Spleen (tissue), 11 donors: ENCODE results near the gene CCDC192. TPM values are rescaled to one million over a fixed set of nuclear protein-coding genes. Genes with fewer than 3 reads are reported as not detected.

Experiments
- DNase-seq: peaks from one replicate; pipeline ENCODE4 v3.0.0-alpha.2; 2020
- H3K27ac ChIP-seq, 8 donors: fragments of 200-600 bp; sonication (generic) in 7 of 8; 1 replicate in 4 of 8; 2 replicates in 4 of 8; pipeline versions ENCODE4 v1.5.0 to v1.8.0; 2016 to 2021; ENCODE audit warnings: inconsistent platforms in 4 of 8, mild to moderate bottlenecking in 4 of 8, moderate library complexity in 1 of 8
- H3K27me3 ChIP-seq, 7 donors: fragments of 200-600 bp; sonication (generic) in 6 of 7; replicated peaks in 1 of 7; 1 replicate in 4 of 7; 2 replicates in 3 of 7; pipeline versions ENCODE4 v1.5.0 to v1.8.0; 2016 to 2021; ENCODE audit warnings: inconsistent platforms in 3 of 7, mild to moderate bottlenecking in 1 of 7
- H3K36me3 ChIP-seq, 6 donors: fragments of 200-600 bp; sonication (generic) in 5 of 6; 1 replicate in 4 of 6; 2 replicates in 2 of 6; pipeline versions ENCODE4 v1.5.0 to v1.8.0; 2016 to 2021; ENCODE audit warnings: inconsistent platforms in 2 of 6
- H3K4me1 ChIP-seq, 6 donors: fragments of 200-600 bp; sonication (generic) in 5 of 6; 1 replicate in 3 of 6; 2 replicates in 3 of 6; pipeline versions ENCODE4 v1.5.0 to v1.8.0; 2016 to 2021; ENCODE audit warnings: inconsistent platforms in 3 of 6
- H3K4me3 ChIP-seq, 8 donors: fragments of 200-600 bp; sonication (generic) in 7 of 8; 1 replicate in 4 of 8; 2 replicates in 4 of 8; pipeline versions ENCODE4 v1.5.0 to v1.8.0; 2016 to 2021; ENCODE audit warnings: inconsistent platforms in 4 of 8, mild to moderate bottlenecking in 4 of 8, moderate library complexity in 2 of 8
- H3K9me3 ChIP-seq, 8 donors: fragments of 200-600 bp; sonication (generic) in 7 of 8; 1 replicate in 4 of 8; 2 replicates in 4 of 8; pipeline versions ENCODE4 v1.5.0 to v1.8.0; 2016 to 2021; ENCODE audit warnings: inconsistent platforms in 4 of 8
- POLR2A ChIP-seq, 3 donors: fragments of 450-650 bp; IDR thresholded peaks; one replicate each; pipeline ENCODE4 v1.5.1; 2017; ENCODE audit warnings: antibody characterized with exemption in 3 of 3, mild to moderate bottlenecking in 1 of 3
- POLR2AphosphoS5 ChIP-seq, 3 donors: sonication (generic); formaldehyde crosslinking; IDR thresholded peaks; one replicate each; pipeline ENCODE4 v1.5.1; 2017; ENCODE audit warnings: antibody characterized with exemption in 3 of 3
- WGBS, 5 donors: extraction: QIAGEN DNeasy Blood & Tissue Kit in 3 of 5; methylation state at CpG; one replicate each; pipeline versions ENCODE4 v1.1.5 to v1.1.7; 2013 to 2018; 5-methylcytosine and 5-hydroxymethylcytosine counted together
- intact Hi-C: fragments of 100-400 bp; cut with DNase I; formaldehyde crosslinking; loops from one replicate; pipeline ENCODE4 v1.15.0; 2023; ENCODE audit warnings: low total_unique reads
- polyA plus RNA-seq, 3 donors: library from polyadenylated mRNA; stranded (reverse); fragments of 200-250 nt; gene quantifications; one replicate each; pipeline ENCODE4 v1.2.1, GENCODE V29; 2013
- total RNA-seq, 7 donors: library from RNA; depleted of rRNA in 3 of 7; stranded (reverse); fragments of >200 nt in 3 of 7; fragmentation: NEBNext Ultra II Directional in 4 of 7; extraction: Animal tissue kit (Norgen Biotek cat#: 25700) in 4 of 7; gene quantifications; one replicate each; pipeline versions ENCODE4 v1.1.0 to v1.2.1, GENCODE V29; 2016 to 2021
- TF ChIP-seq, protein P1 (sequence below), 11 experiments: fragments of 200-600 bp in 7 of 11; fragments of 450-650 bp in 4 of 11; sonication (generic) in 4 of 11; IDR thresholded peaks in 8 of 11; conservative IDR thresholded peaks in 3 of 11; 1 replicate in 7 of 11; 2 replicates in 4 of 11; pipeline versions ENCODE4 v1.4.0 to v1.8.0; 2016 to 2021; ENCODE audit warnings: antibody characterized with exemption in 11 of 11, inconsistent platforms in 4 of 11, mild to moderate bottlenecking in 1 of 11
- donor health status: healthy with polysubstance abuse.
- donor health status: DM: no; HTN: no; CAD: no; lungs with moderate emphysema.
- donor health status: DM: no; HTN: no; CAD: no.
- donor health status: Bipolar disorder and iron deficiency.
- donor health status: healthy.
- donor health status: DM: no; HTN: no; CAD: no.
- donor health status: DM: yes; HTN: yes; CAD: no.

Gene CCDC192
- total and polyA plus RNA-seq, 10 donors: not detected

DNA sequence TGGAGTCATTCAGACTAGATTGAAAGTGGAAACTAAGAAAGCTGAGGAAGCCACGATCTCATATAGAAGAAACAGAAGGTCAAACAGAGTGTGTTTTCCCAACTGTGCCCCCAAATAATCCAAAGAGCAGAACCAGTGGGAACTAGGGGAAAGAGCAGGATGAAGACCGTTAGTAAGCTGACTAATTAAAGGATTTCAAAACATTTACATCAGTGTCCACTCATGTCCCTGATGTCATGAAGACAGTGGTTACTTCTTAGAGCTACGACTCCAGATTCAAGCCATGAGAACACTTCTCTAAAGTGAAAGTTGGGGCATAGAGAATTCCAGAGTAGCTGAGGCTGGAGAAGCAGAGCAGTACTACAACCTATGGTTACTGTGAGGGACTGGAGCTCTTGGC is 260.7 kb downstream of the CCDC192 start:
- intact Hi-C loops: no loop called here
- H3K27ac ChIP-seq: no peak overlapping the region
- no peaks in the 10 kb centered on the region for H3K27me3 ChIP-seq
- H3K4me1 ChIP-seq: peaks cover 0 to 26% (median 14%) of the 10 kb centered on the region in 6 donors
- peaks cover 0 to 16% (median 0%) of the 10 kb centered on the region in 6 donors for H3K36me3 ChIP-seq
- no peak for DNase-seq
- peaks cover 0 to 6% (median 0%) of the 10 kb centered on the region in 8 donors for H3K9me3 ChIP-seq
- H3K4me3 ChIP-seq: no peak overlapping the region
- WGBS, 5 donors: 84 to 94% (median 90%) methylated on average over 3 of the region's 3 CpGs
- TF ChIP-seq POLR2A (IDR thresholded peaks at IDR 0.05) (no peak), POLR2AphosphoS5 (IDR thresholded peaks at IDR 0.05) (no peak)
- TF ChIP-seq, protein P1, sequence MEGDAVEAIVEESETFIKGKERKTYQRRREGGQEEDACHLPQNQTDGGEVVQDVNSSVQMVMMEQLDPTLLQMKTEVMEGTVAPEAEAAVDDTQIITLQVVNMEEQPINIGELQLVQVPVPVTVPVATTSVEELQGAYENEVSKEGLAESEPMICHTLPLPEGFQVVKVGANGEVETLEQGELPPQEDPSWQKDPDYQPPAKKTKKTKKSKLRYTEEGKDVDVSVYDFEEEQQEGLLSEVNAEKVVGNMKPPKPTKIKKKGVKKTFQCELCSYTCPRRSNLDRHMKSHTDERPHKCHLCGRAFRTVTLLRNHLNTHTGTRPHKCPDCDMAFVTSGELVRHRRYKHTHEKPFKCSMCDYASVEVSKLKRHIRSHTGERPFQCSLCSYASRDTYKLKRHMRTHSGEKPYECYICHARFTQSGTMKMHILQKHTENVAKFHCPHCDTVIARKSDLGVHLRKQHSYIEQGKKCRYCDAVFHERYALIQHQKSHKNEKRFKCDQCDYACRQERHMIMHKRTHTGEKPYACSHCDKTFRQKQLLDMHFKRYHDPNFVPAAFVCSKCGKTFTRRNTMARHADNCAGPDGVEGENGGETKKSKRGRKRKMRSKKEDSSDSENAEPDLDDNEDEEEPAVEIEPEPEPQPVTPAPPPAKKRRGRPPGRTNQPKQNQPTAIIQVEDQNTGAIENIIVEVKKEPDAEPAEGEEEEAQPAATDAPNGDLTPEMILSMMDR (IDR thresholded peaks at IDR 0.05 in 8 of 11, conservative IDR thresholded peaks at IDR 0.05 in 3 of 11): no peak

DNA sequence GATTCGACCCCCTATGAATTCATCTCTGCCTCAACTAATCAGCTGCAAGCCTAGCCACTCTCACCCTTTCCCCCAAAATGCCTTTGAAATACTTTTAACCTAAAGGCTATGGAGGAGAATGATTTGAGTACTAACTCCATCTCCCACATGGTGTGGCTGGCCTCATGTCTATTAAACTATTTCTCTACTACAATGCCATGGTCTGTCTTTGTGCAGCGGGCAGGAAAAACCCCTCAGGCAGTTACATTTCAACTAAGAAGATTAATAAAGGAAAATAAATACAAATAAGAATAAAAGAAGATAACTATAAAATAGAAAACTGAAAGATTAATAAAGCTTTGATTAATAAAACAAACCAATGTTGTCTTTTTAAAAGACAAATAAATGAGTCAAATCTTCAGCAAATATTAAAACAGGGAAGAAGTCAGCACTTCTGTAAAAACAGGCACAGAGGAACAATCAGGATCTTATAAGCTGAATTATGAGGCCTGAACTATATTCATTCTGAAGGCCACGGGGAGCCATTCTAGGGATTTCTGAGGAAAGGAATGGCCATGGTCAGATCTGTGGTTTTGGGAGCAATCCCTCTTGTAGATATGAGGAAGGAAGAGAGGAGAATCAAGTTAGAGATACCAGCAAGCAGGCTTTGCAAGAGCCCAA is 264.3 kb downstream of the CCDC192 start:
- TF ChIP-seq POLR2AphosphoS5 (IDR thresholded peaks at IDR 0.05): no peak
- TF ChIP-seq, protein P1 (IDR thresholded peaks at IDR 0.05 in 8 of 11, conservative IDR thresholded peaks at IDR 0.05 in 3 of 11): no peak
- TF ChIP-seq POLR2A (IDR thresholded peaks at IDR 0.05): no peak
- no peak overlapping the region for H3K27ac ChIP-seq
- no peak for DNase-seq
- WGBS, 5 donors: 92 to 99% (median 94%) methylated on average over 3 of the region's 3 CpGs
- peaks cover 0 to 16% (median 0%) of the 10 kb centered on the region in 6 donors for H3K36me3 ChIP-seq
- H3K4me1 ChIP-seq: no peaks in the 10 kb centered on the region
- no peaks in the 10 kb centered on the region for H3K27me3 ChIP-seq
- intact Hi-C loops: no loop called here
- peaks cover 0 to 6% (median 0%) of the 10 kb centered on the region in 8 donors for H3K9me3 ChIP-seq
- H3K4me3 ChIP-seq: no peak overlapping the region

DNA sequence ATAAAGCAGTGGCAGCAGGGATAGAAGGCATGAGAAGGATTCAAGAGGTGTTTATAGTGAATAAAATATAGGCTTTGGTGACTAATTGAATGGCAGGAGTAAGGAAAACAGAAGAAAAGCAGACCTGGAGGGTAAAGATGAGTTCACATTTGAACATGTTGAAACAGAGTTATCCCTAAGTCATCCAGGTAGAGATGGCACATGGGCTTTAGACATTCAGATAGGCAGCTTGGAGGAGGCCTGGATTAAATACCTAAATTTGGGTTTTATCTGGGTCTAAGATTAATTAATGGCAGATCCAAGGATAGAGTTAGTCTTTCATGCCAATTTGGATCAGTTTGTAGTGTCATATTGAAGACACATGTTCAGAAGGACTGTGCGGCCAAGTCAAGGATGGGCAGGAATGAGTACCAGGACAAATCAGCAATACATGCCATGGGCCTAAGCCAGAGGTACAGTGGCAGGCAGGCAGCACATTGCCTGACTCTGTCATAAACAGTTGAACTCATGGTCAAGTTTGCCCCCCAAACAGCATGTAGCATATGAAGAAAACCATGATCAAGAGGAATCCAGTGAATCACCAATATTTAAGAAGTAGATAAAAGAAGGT is 264.9 kb downstream of the CCDC192 start:
- DNase-seq: no peak
- no peak overlapping the region for H3K4me3 ChIP-seq
- H3K36me3 ChIP-seq: peaks cover 0 to 16% (median 0%) of the 10 kb centered on the region in 6 donors
- H3K4me1 ChIP-seq: no peaks in the 10 kb centered on the region
- TF ChIP-seq POLR2A (IDR thresholded peaks at IDR 0.05) (no peak), POLR2AphosphoS5 (IDR thresholded peaks at IDR 0.05) (no peak)
- TF ChIP-seq, protein P1 (IDR thresholded peaks at IDR 0.05 in 8 of 11, conservative IDR thresholded peaks at IDR 0.05 in 3 of 11): no peak
- H3K27ac ChIP-seq: no peak overlapping the region
- 96 to 100% (median 100%) methylated on average over 1 of the region's 1 CpG for WGBS, 5 donors
- H3K27me3 ChIP-seq: no peaks in the 10 kb centered on the region
- peaks cover 0 to 6% (median 0%) of the 10 kb centered on the region in 8 donors for H3K9me3 ChIP-seq
- intact Hi-C loops: no loop called here

DNA sequence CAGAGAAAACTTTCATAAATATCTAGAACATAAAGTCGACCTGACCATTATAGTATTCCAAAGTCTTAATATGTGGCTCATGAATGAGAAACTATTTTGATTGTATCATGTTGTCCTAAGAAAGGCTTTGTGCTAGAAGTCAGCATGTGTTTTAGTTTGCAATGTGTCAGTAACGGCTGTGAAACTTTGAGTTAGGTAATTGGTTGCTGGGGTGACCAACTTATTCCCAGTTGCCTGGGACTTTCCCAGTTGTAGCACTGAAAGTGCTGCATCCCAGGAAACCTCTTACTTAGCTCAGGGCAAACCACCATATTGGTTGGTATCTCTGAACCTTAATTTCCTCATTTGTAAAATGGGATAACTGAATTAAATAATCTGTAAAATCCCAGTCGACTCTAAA is 265.8 kb downstream of the CCDC192 start:
- 91 to 97% (median 96%) methylated on average over 3 of the region's 3 CpGs for WGBS, 5 donors
- Histone ChIP-seq H3K4me1 (no peaks in the 10 kb centered on the region), H3K9me3 (peaks cover 0 to 6% (median 0%) of the 10 kb centered on the region in 8 donors), H3K27me3 (no peaks in the 10 kb centered on the region), H3K27ac (no peak overlapping the region), H3K4me3 (no peak overlapping the region), H3K36me3 (peaks cover 0 to 16% (median 0%) of the 10 kb centered on the region in 6 donors)
- intact Hi-C loops: no loop called here
- TF ChIP-seq, protein P1 (IDR thresholded peaks at IDR 0.05 in 8 of 11, conservative IDR thresholded peaks at IDR 0.05 in 3 of 11): no peak
- no peak for TF ChIP-seq POLR2A (IDR thresholded peaks at IDR 0.05)
- no peak for TF ChIP-seq POLR2AphosphoS5 (IDR thresholded peaks at IDR 0.05)
- DNase-seq: no peak
